ENCODE data around the gene CLUH.

DNA sequence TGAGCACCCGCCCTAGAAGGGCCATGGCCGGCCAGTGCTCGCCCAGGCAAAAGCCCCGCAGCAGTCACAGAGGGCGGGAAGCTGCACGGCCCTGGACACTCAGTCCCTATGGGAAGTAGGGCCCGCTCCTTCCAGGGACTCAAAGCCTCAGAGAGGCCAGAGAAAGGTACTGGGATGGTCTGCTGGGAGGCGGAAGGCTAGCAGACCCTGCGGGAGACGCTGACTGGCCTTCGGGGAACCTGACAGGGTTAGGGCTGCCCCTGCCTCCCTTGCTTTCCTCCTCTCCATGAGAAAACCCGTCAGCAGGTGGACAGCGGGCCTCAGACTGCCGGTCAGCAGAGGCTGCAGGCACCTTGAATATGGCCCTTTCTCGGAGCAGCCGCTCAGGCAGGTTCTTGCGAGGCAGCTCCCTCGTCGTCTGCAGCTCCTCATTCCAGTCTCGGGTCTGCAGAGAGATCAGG lies 11.5 kb downstream of the CLUH start:
- TF ChIP-seq POLR2A (IDR thresholded peaks at IDR 0.05) = no peak
- TF ChIP-seq CTCF (IDR thresholded peaks at IDR 0.05) = no peak

All from heart left ventricle (tissue), 13 donors.